AG08396 (cell line): Measurements from ENCODE around the gene ACBD6.

Experiments used
- DNase-seq: peaks from one replicate; pipeline ENCODE4 v3.0.0; 2012; ENCODE audit warnings: low spot score, mixed read lengths

Gene ACBD6

GRCh38 chr1:180239145-180240096, 263.0 kb downstream of the ACBD6 start:
- no peak for DNase-seq

- no peak for DNase-seq
Observed at GRCh38 chr1:180238675-180239074, 263.7 kb downstream of the ACBD6 start.
